Gastrocnemius medialis (tissue), 4 donors: ENCODE data around the gene TTC28. TPM values are rescaled to one million over a fixed set of nuclear protein-coding genes. Genes with fewer than 3 reads are reported as not detected.

Source experiments
- ATAC-seq, 2 donors: fragments of 150-250 bp; one replicate each; pipeline ENCODE4 v1.9.1; 2016
- DNase-seq, 2 donors: peaks; one replicate each; pipeline ENCODE4 v3.0.0-alpha.2; 2019
- H3K27ac ChIP-seq, 4 donors: fragments of 200-600 bp; sonication (generic); 1 replicate in 1 of 4; 2 replicates in 3 of 4; pipeline ENCODE4 v1.5.1; 2016 to 2018; ENCODE audit warnings: mild to moderate bottlenecking in 2 of 4, moderate library complexity in 1 of 4
- H3K27me3 ChIP-seq, 3 donors: fragments of 200-600 bp; sonication (generic) in 2 of 3; 1 replicate in 1 of 3; 2 replicates in 2 of 3; pipeline versions ENCODE4 v1.5.1 to v1.6.0; 2016 to 2019; ENCODE audit warnings: mild to moderate bottlenecking in 1 of 3, moderate library complexity in 1 of 3
- H3K36me3 ChIP-seq, 2 donors: fragments of 200-600 bp; sonication (generic) in 1 of 2; one replicate each; pipeline ENCODE4 v1.5.1; 2017 to 2018
- H3K4me1 ChIP-seq, 2 donors: fragments of 200-600 bp; sonication (generic) in 1 of 2; one replicate each; pipeline ENCODE4 v1.5.1; 2016 to 2017; ENCODE audit warnings: mild to moderate bottlenecking in 2 of 2
- H3K4me3 ChIP-seq, 4 donors: fragments of 200-600 bp; sonication (generic) in 3 of 4; 1 replicate in 1 of 4; 2 replicates in 3 of 4; pipeline ENCODE4 v1.5.1; 2016 to 2019; ENCODE audit warnings: mild to moderate bottlenecking in 2 of 4
- H3K9me3 ChIP-seq, 3 donors: fragments of 200-600 bp; sonication (generic) in 2 of 3; 1 replicate in 1 of 3; 2 replicates in 2 of 3; pipeline ENCODE4 v1.5.1; 2016 to 2019
- CTCF ChIP-seq, 5 experiments: fragments of 450-650 bp in 3 of 5; fragments of 200-600 bp in 2 of 5; sonication (generic) in 2 of 5; IDR thresholded peaks in 4 of 5; conservative IDR thresholded peaks in 1 of 5; 1 replicate in 4 of 5; 2 replicates in 1 of 5; pipeline ENCODE4 v1.5.1; 2016 to 2019; ENCODE audit warnings: antibody characterized with exemption in 5 of 5, mild to moderate bottlenecking in 3 of 5, moderate library complexity in 3 of 5
- POLR2A ChIP-seq, 2 donors: fragments of 450-650 bp; IDR thresholded peaks; one replicate each; pipeline ENCODE4 v1.6.1; 2017; ENCODE audit warnings: antibody characterized with exemption in 2 of 2, mild to moderate bottlenecking in 2 of 2, moderate library complexity in 2 of 2
- in situ Hi-C, 4 donors: fragments of 200-750 bp; cut with MboI; loops; one replicate each; pipeline versions ENCODE4 v1.15.0 to v1.8.0; 2017; ENCODE audit warnings: low sequenced_read_pairs in 4 of 4
- intact Hi-C: fragments of 100-400 bp; cut with DNase I; formaldehyde crosslinking; loops from one replicate; pipeline ENCODE4 v1.15.1; 2023; ENCODE audit warnings: low total_unique reads
- total RNA-seq, 4 donors: library from RNA; depleted of rRNA; stranded (reverse); fragments of >200 nt; gene quantifications; one replicate each; pipeline versions ENCODE4 v1.1.0 to v1.2.3, GENCODE V29; 2016

The TTC28 gene
- total RNA-seq, 4 donors from 2014 or later, result 6.3 to 18.1 (median 8.4) TPM

GRCh38 chr22:28034145-28034759 lies 645.4 kb downstream of the TTC28 start:
- intact Hi-C loops, result loop anchor here (2.0 to 5.0 kb wide), 2 partner anchors 13 to 408 kb away; no protein-coding TSS in a partner anchor
- in situ Hi-C loops, result loop anchor here in 1 of 4 donors (25.0 kb wide), 1 partner anchor 403 kb away; no protein-coding TSS in a partner anchor
- Histone ChIP-seq H3K9me3 (no peaks in the 10 kb centered on the region), H3K4me1 (peaks cover 49 to 52% of the 10 kb centered on the region in 2 donors), H3K27ac (peak overlapping the region; percentile 93 to 98 (median 94)), H3K4me3 (no peak overlapping the region), H3K36me3 (no peaks in the 10 kb centered on the region), H3K27me3 (no peaks in the 10 kb centered on the region)
- ATAC-seq (peak in 1 of 2 donors; percentile 0), DNase-seq (no peak)
- TF ChIP-seq CTCF (IDR thresholded peaks at IDR 0.05 in 4 of 5, conservative IDR thresholded peaks at IDR 0.05 in 1 of 5), result no peak

- Histone ChIP-seq H3K4me1 (peaks cover 63 to 66% of the 10 kb centered on the region in 2 donors), H3K27ac (peak overlapping the region in 3 of 4 donors; percentile 23 to 98 (median 94)), H3K36me3 (no peaks in the 10 kb centered on the region), H3K27me3 (no peaks in the 10 kb centered on the region), H3K4me3 (no peak overlapping the region), H3K9me3 (no peaks in the 10 kb centered on the region)
- TF ChIP-seq CTCF (IDR thresholded peaks at IDR 0.05 in 4 of 5, conservative IDR thresholded peaks at IDR 0.05 in 1 of 5) (no peak), POLR2A (IDR thresholded peaks at IDR 0.05) (no peak)
- ATAC-seq (no peak), DNase-seq (no peak)
- intact Hi-C loops (loop anchor here (5.0 kb wide), 1 partner anchor 409 kb away; no protein-coding TSS in a partner anchor), in situ Hi-C loops (loop anchor here in 1 of 4 donors (25.0 kb wide), 1 partner anchor 404 kb away; no protein-coding TSS in a partner anchor)
Measured at GRCh38 chr22:28032861-28033260, 646.8 kb downstream of the TTC28 start.

- H3K9me3 ChIP-seq, result no peaks in the 10 kb centered on the region
- no peaks in the 10 kb centered on the region for H3K36me3 ChIP-seq
- ATAC-seq (no peak), DNase-seq (no peak)
- H3K4me3 ChIP-seq, result no peak overlapping the region
- in situ Hi-C loops, result loop anchor here in 1 of 4 donors (25.0 kb wide), 1 partner anchor 406 kb away; no protein-coding TSS in a partner anchor
- H3K27ac ChIP-seq, result no peak overlapping the region
- H3K27me3 ChIP-seq, result no peaks in the 10 kb centered on the region
- TF ChIP-seq CTCF (IDR thresholded peaks at IDR 0.05 in 4 of 5, conservative IDR thresholded peaks at IDR 0.05 in 1 of 5) (no peak), POLR2A (IDR thresholded peaks at IDR 0.05) (no peak)
- H3K4me1 ChIP-seq, result peaks cover 77 to 78% of the 10 kb centered on the region in 2 donors
- intact Hi-C loops, result loop anchor here (5.0 kb wide), 1 partner anchor 411 kb away; no protein-coding TSS in a partner anchor
Measured at GRCh38 chr22:28031383-28031922, 648.2 kb downstream of the TTC28 start.

DNA sequence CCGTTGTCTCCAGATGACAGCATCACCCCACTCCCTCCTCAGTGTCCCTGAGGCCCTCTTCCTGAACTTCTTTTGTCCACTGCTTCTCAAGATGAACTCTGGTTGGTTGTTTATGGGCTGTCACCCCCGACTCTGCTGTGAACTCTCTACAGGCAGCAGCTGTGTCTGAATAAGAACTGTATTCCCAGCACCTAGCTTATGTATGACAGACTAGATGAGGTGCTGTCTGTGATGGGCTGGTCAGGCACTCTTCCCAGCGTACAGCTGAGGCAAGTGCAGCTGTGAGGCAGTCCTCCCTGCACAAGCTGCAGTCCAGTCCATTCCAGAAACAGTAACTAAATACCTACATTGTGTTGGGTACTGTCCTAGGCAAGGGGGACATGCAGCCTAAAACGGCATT lies 649.2 kb downstream of the TTC28 start:
- ATAC-seq, result no peak
- no peak for DNase-seq
- Histone ChIP-seq H3K27me3 (no peaks in the 10 kb centered on the region), H3K36me3 (no peaks in the 10 kb centered on the region), H3K4me3 (no peak overlapping the region), H3K9me3 (no peaks in the 10 kb centered on the region), H3K4me1 (peaks cover 79 to 82% of the 10 kb centered on the region in 2 donors), H3K27ac (peak overlapping the region; percentile 76 to 82 (median 80))
- intact Hi-C loops (loop anchor here (5.0 kb wide), 1 partner anchor 412 kb away; no protein-coding TSS in a partner anchor), in situ Hi-C loops (loop anchor here in 1 of 4 donors (25.0 kb wide), 1 partner anchor 407 kb away; no protein-coding TSS in a partner anchor)
- no peak for TF ChIP-seq CTCF (IDR thresholded peaks at IDR 0.05 in 4 of 5, conservative IDR thresholded peaks at IDR 0.05 in 1 of 5)
- no peak for TF ChIP-seq POLR2A (IDR thresholded peaks at IDR 0.05)
